ENCODE data around the gene PLD3. TPM values are rescaled to one million over a fixed set of nuclear protein-coding genes. Genes with fewer than 3 reads are reported as not detected.

PLD3 gene
- total RNA-seq, 2 donors from 2014 or later, result 177 to 240 TPM

GRCh38 chr19:40370997-40371801 lies 22.7 kb downstream of the PLD3 start:
- no peak for DNase-seq
- Mint-ChIP-seq H3K27ac (no peak overlapping the region), H3K4me3 (no peak overlapping the region), H3K36me3 (ENCODE audit: low read depth) (peaks cover 55% of the 10 kb centered on the region), H3K9me3 (no peaks in the 10 kb centered on the region), H3K27me3 (ENCODE audit: insufficient read depth) (no peaks in the 10 kb centered on the region), H3K4me1 (peaks cover 4% of the 10 kb centered on the region)
- WGBS, 2 experiments (ENCODE audit: insufficient coverage in 1 of 2, insufficient read length in 1 of 2), result 93 to 100% methylated on average over 5 to 7 of the region's 7 CpGs
- H3K9me3 ChIP-seq (ENCODE audit: control insufficient read depth, low read length), result no peaks in the 10 kb centered on the region
- H3K4me1 ChIP-seq (ENCODE audit: control insufficient read depth, insufficient read depth, low read length), result no peaks in the 10 kb centered on the region
- H3K27ac ChIP-seq (ENCODE audit: low read depth, low read length), result peak overlapping the region; percentile 38
- H3K27me3 ChIP-seq (ENCODE audit: control insufficient read depth, insufficient read depth, low read length, poor library complexity, severe bottlenecking), result no peaks in the 10 kb centered on the region
- H3K4me3 ChIP-seq (ENCODE audit: low read length), result no peak overlapping the region
- no peak for TF ChIP-seq CTCF (conservative IDR thresholded peaks at IDR 0.05)
- peaks cover 51% of the 10 kb centered on the region for H3K36me3 ChIP-seq (ENCODE audit: control insufficient read depth, insufficient read depth, low read length)
- no peak overlapping the region for H3K9ac ChIP-seq (ENCODE audit: extremely low read depth, low read length, poor library complexity, severe bottlenecking)

GRCh38 chr19:40371802-40372122 lies 23.3 kb downstream of the PLD3 start:
- Mint-ChIP-seq H3K9me3 (no peaks in the 10 kb centered on the region), H3K4me3 (no peak overlapping the region), H3K36me3 (ENCODE audit: low read depth) (peaks cover 55% of the 10 kb centered on the region), H3K27ac (no peak overlapping the region), H3K4me1 (peaks cover 3% of the 10 kb centered on the region), H3K27me3 (ENCODE audit: insufficient read depth) (no peaks in the 10 kb centered on the region)
- peaks cover 51% of the 10 kb centered on the region for H3K36me3 ChIP-seq (ENCODE audit: control insufficient read depth, insufficient read depth, low read length)
- H3K9me3 ChIP-seq (ENCODE audit: control insufficient read depth, low read length), result no peaks in the 10 kb centered on the region
- H3K4me1 ChIP-seq (ENCODE audit: control insufficient read depth, insufficient read depth, low read length), result no peaks in the 10 kb centered on the region
- WGBS, 2 experiments (ENCODE audit: insufficient coverage in 1 of 2, insufficient read length in 1 of 2), result 94 to 100% methylated on average over 1 to 5 of the region's 5 CpGs
- no peak overlapping the region for H3K4me3 ChIP-seq (ENCODE audit: low read length)
- no peak for TF ChIP-seq CTCF (conservative IDR thresholded peaks at IDR 0.05)
- no peak overlapping the region for H3K27ac ChIP-seq (ENCODE audit: low read depth, low read length)
- no peak overlapping the region for H3K9ac ChIP-seq (ENCODE audit: extremely low read depth, low read length, poor library complexity, severe bottlenecking)
- H3K27me3 ChIP-seq (ENCODE audit: control insufficient read depth, insufficient read depth, low read length, poor library complexity, severe bottlenecking), result no peaks in the 10 kb centered on the region
- no peak for DNase-seq

- WGBS, 2 experiments (ENCODE audit: insufficient coverage in 1 of 2, insufficient read length in 1 of 2), result 95 to 97% methylated on average over 7 of the region's 7 CpGs
- H3K9me3 Mint-ChIP-seq, result no peaks in the 10 kb centered on the region
- no peak overlapping the region for H3K4me3 ChIP-seq (ENCODE audit: low read length)
Observed at GRCh38 chr19:40374084-40374483, 25.6 kb downstream of the PLD3 start.

More at GRCh38 chr19:40374084-40374483, 25.6 kb downstream of the PLD3 start:
- no peak for TF ChIP-seq CTCF (conservative IDR thresholded peaks at IDR 0.05)
- H3K9ac ChIP-seq (ENCODE audit: extremely low read depth, low read length, poor library complexity, severe bottlenecking), result no peak overlapping the region
- Mint-ChIP-seq H3K27ac (no peak overlapping the region), H3K4me1 (no peaks in the 10 kb centered on the region), H3K27me3 (ENCODE audit: insufficient read depth) (no peaks in the 10 kb centered on the region), H3K36me3 (ENCODE audit: low read depth) (peaks cover 57% of the 10 kb centered on the region), H3K4me3 (no peak overlapping the region)
- DNase-seq, result no peak
- H3K36me3 ChIP-seq (ENCODE audit: control insufficient read depth, insufficient read depth, low read length), result peaks cover 41% of the 10 kb centered on the region
- H3K4me1 ChIP-seq (ENCODE audit: control insufficient read depth, insufficient read depth, low read length), result no peaks in the 10 kb centered on the region
- H3K27me3 ChIP-seq (ENCODE audit: control insufficient read depth, insufficient read depth, low read length, poor library complexity, severe bottlenecking), result no peaks in the 10 kb centered on the region
- H3K27ac ChIP-seq (ENCODE audit: low read depth, low read length), result no peak overlapping the region
- H3K9me3 ChIP-seq (ENCODE audit: control insufficient read depth, low read length), result no peaks in the 10 kb centered on the region
